GM12892 (cell line): Measurements from ENCODE around the gene HLA-A.

Source experiments
- POLR2A ChIP-seq: IDR thresholded peaks from 2 replicates; pipeline ENCODE4 v1.6.1; 2011; ENCODE audit warnings: low read depth, low read length, control low read depth
- POLR2AphosphoS5 ChIP-seq: IDR thresholded peaks from 2 replicates; pipeline ENCODE4 v1.6.1; 2011; ENCODE audit warnings: low read depth, low read length, control low read depth
- TAF1 ChIP-seq: IDR thresholded peaks from 2 replicates; pipeline ENCODE4 v1.6.1; 2011; ENCODE audit warnings: low read depth, mild to moderate bottlenecking, control low read depth, low read length, borderline replicate concordance

GRCh38 chr6:29994826-29995225, 52.5 kb downstream of the HLA-A start:
- TF ChIP-seq POLR2A (no peak), TAF1 (no peak), POLR2AphosphoS5 (no peak)
